IgD-negative memory B cell (primary cell): ENCODE results near the gene CEP295NL. TPM values are rescaled to one million over a fixed set of nuclear protein-coding genes. Genes with fewer than 3 reads are reported as not detected.
A peak's percentile ranks its signal among the peaks of the same experiment; 100 is the strongest.
"Not testable (repeated sequence)": the region's sequence is repeated elsewhere in the genome, so short reads cannot be mapped to it uniquely, and the experiment has no call there.

ENCODE experiments used
- H3K27ac Mint-ChIP-seq, 3 donors: one replicate each; pipeline ENCODE4 v1.8.0; 2020 to 2022; ENCODE audit warnings: mild to moderate bottlenecking in 3 of 3, mixed read lengths in 3 of 3, moderate library complexity in 1 of 3
- H3K27me3 Mint-ChIP-seq: one replicate; pipeline ENCODE4 v1.8.0; 2021; ENCODE audit warnings: mixed read lengths
- H3K36me3 Mint-ChIP-seq: one replicate; pipeline ENCODE4 v1.8.0; 2020; ENCODE audit warnings: mild to moderate bottlenecking, mixed read lengths
- H3K4me1 Mint-ChIP-seq, 3 donors: one replicate each; pipeline ENCODE4 v1.8.0; 2020 to 2022; ENCODE audit warnings: mixed read lengths in 3 of 3, mild to moderate bottlenecking in 1 of 3
- H3K4me3 Mint-ChIP-seq, 4 donors: one replicate each; pipeline ENCODE4 v1.8.0; 2020 to 2022; ENCODE audit warnings: mild to moderate bottlenecking in 4 of 4, mixed read lengths in 4 of 4, moderate library complexity in 3 of 4
- H3K9me3 Mint-ChIP-seq, 3 donors: one replicate each; pipeline ENCODE4 v1.8.0; 2020 to 2021; ENCODE audit warnings: mixed read lengths in 3 of 3, mild to moderate bottlenecking in 1 of 3
- polyA plus RNA-seq: library from polyadenylated mRNA; unstranded; fragments of 300-500 nt; fragmentation: Illumina TruSeq; gene quantifications from one replicate; pipeline ENCODE4 v1.2.3, GENCODE V29; 2021

CEP295NL gene
- polyA plus RNA-seq, 1 donor from 2014 or later = 1.6 TPM

- H3K36me3 Mint-ChIP-seq = peaks cover 2% of the 10 kb centered on the region
- no peaks in the 10 kb centered on the region for H3K9me3 Mint-ChIP-seq
- H3K27me3 Mint-ChIP-seq = peaks cover 31% of the 10 kb centered on the region
- peaks cover 2 to 18% (median 9%) of the 10 kb centered on the region in 3 donors for H3K4me1 Mint-ChIP-seq
- peak overlapping the region in 3 of 4 donors; percentile 30 to 87 (median 81) for H3K4me3 Mint-ChIP-seq
- peak overlapping the region in 1 of 3 donors; percentile 51 for H3K27ac Mint-ChIP-seq
These were observed 24.0 kb downstream of the CEP295NL start for GRCh38 chr17:78878871-78879527.

GRCh38 chr17:78878261-78878660, 24.7 kb downstream of the CEP295NL start:
- H3K9me3 Mint-ChIP-seq = no peaks in the 10 kb centered on the region
- peak overlapping the region in 1 of 4 donors; percentile 51 for H3K4me3 Mint-ChIP-seq
- H3K36me3 Mint-ChIP-seq = peaks cover 2% of the 10 kb centered on the region
- peaks cover 3 to 18% (median 9%) of the 10 kb centered on the region in 3 donors for H3K4me1 Mint-ChIP-seq
- H3K27me3 Mint-ChIP-seq = peaks cover 28% of the 10 kb centered on the region
- no peak overlapping the region for H3K27ac Mint-ChIP-seq

GRCh38 chr17:78876954-78877517, 26.0 kb downstream of the CEP295NL start:
- H3K27me3 Mint-ChIP-seq = peaks cover 21% of the 10 kb centered on the region
- peaks cover 3 to 10% (median 5%) of the 10 kb centered on the region in 3 donors for H3K4me1 Mint-ChIP-seq
- not testable (repeated sequence) for H3K36me3 Mint-ChIP-seq, H3K4me3 Mint-ChIP-seq, H3K9me3 Mint-ChIP-seq
- peak overlapping the region in 1 of 3 donors; percentile 17 for H3K27ac Mint-ChIP-seq

GRCh38 chr17:78876094-78876597, 26.9 kb downstream of the CEP295NL start:
- peaks cover 21% of the 10 kb centered on the region for H3K27me3 Mint-ChIP-seq
- peaks cover 3 to 10% (median 5%) of the 10 kb centered on the region in 3 donors for H3K4me1 Mint-ChIP-seq
- no peak overlapping the region for H3K27ac Mint-ChIP-seq
- H3K36me3 Mint-ChIP-seq = peaks cover 2% of the 10 kb centered on the region
- H3K9me3 Mint-ChIP-seq = no peaks in the 10 kb centered on the region
- H3K4me3 Mint-ChIP-seq = no peak overlapping the region

- Mint-ChIP-seq H3K9me3 (no peaks in the 10 kb centered on the region), H3K4me1 (peaks cover 3 to 10% (median 5%) of the 10 kb centered on the region in 3 donors), H3K4me3 (no peak overlapping the region), H3K27ac (no peak overlapping the region), H3K36me3 (peaks cover 2% of the 10 kb centered on the region), H3K27me3 (peaks cover 21% of the 10 kb centered on the region)
These were observed 27.5 kb downstream of the CEP295NL start for GRCh38 chr17:78875363-78876093.

GRCh38 chr17:78873519-78874340, 29.3 kb downstream of the CEP295NL start:
- Mint-ChIP-seq H3K36me3 (peaks cover 5% of the 10 kb centered on the region), H3K27me3 (peaks cover 13% of the 10 kb centered on the region), H3K9me3 (no peaks in the 10 kb centered on the region), H3K4me3 (no peak overlapping the region), H3K27ac (peak overlapping the region in 2 of 3 donors; percentile 9 to 76), H3K4me1 (peaks cover under 1 to 2% (median 1%) of the 10 kb centered on the region in 3 donors)

- Mint-ChIP-seq H3K9me3 (no peaks in the 10 kb centered on the region), H3K27ac (no peak overlapping the region), H3K4me3 (no peak overlapping the region), H3K4me1 (peaks cover 0 to 1% (median 0%) of the 10 kb centered on the region in 3 donors), H3K36me3 (peaks cover 7% of the 10 kb centered on the region), H3K27me3 (peaks cover 11% of the 10 kb centered on the region)
These were observed 30.5 kb downstream of the CEP295NL start for GRCh38 chr17:78872486-78872885.

- H3K4me3 Mint-ChIP-seq = no peak overlapping the region
- no peaks in the 10 kb centered on the region for H3K9me3 Mint-ChIP-seq
- H3K36me3 Mint-ChIP-seq = peaks cover 7% of the 10 kb centered on the region
- peaks cover 3% of the 10 kb centered on the region for H3K27me3 Mint-ChIP-seq
- H3K4me1 Mint-ChIP-seq = peaks cover 0 to 4% (median 2%) of the 10 kb centered on the region in 3 donors
- H3K27ac Mint-ChIP-seq = no peak overlapping the region
These were observed 32.4 kb downstream of the CEP295NL start for GRCh38 chr17:78870621-78871020.

- peaks cover 7% of the 10 kb centered on the region for H3K27me3 Mint-ChIP-seq
- H3K27ac Mint-ChIP-seq = no peak overlapping the region
- H3K36me3 Mint-ChIP-seq = peaks cover 6% of the 10 kb centered on the region
- H3K4me3 Mint-ChIP-seq = no peak overlapping the region
- no peaks in the 10 kb centered on the region for H3K9me3 Mint-ChIP-seq
- H3K4me1 Mint-ChIP-seq = peaks cover 0 to 4% (median 3%) of the 10 kb centered on the region in 3 donors
These were observed 34.6 kb downstream of the CEP295NL start for GRCh38 chr17:78868391-78868790.

GRCh38 chr17:78867046-78867445, 36.0 kb downstream of the CEP295NL start:
- H3K4me3 Mint-ChIP-seq, H3K9me3 Mint-ChIP-seq, H3K27me3 Mint-ChIP-seq, H3K4me1 Mint-ChIP-seq, H3K27ac Mint-ChIP-seq, H3K36me3 Mint-ChIP-seq: not testable (repeated sequence)

- Mint-ChIP-seq H3K27ac (no peak overlapping the region), H3K36me3 (peaks cover 6% of the 10 kb centered on the region), H3K4me1 (peaks cover 0 to 4% (median 3%) of the 10 kb centered on the region in 3 donors), H3K9me3 (no peaks in the 10 kb centered on the region), H3K27me3 (peaks cover 7% of the 10 kb centered on the region), H3K4me3 (no peak overlapping the region)
These were observed 37.2 kb downstream of the CEP295NL start for GRCh38 chr17:78865682-78866390.

GRCh38 chr17:78864117-78864516, 38.9 kb downstream of the CEP295NL start:
- Mint-ChIP-seq H3K27ac (no peak overlapping the region), H3K36me3 (peaks cover 2% of the 10 kb centered on the region), H3K27me3 (peaks cover 7% of the 10 kb centered on the region), H3K4me1 (peaks cover 0 to 4% (median 3%) of the 10 kb centered on the region in 3 donors), H3K9me3 (no peaks in the 10 kb centered on the region), H3K4me3 (no peak overlapping the region)

- Mint-ChIP-seq H3K9me3 (no peaks in the 10 kb centered on the region), H3K27ac (no peak overlapping the region), H3K27me3 (peaks cover 6% of the 10 kb centered on the region), H3K4me1 (peaks cover 0 to 4% (median 3%) of the 10 kb centered on the region in 3 donors), H3K36me3 (no peaks in the 10 kb centered on the region), H3K4me3 (no peak overlapping the region)
These were observed 40.7 kb downstream of the CEP295NL start for GRCh38 chr17:78862073-78863023.
